NCI-H1048 (cell line): ENCODE data around the gene PLD4.

Source experiments
- DNase-seq: peaks from one replicate; lab custom pipeline; 2025; lab: John Stamatoyannopoulos, UW

Gene PLD4

GRCh38 chr14:104975481-104976197, 51.0 kb downstream of the PLD4 start:
- no peak for DNase-seq

GRCh38 chr14:104976198-104977007, 51.7 kb downstream of the PLD4 start:
- DNase-seq: peak; percentile 47

DNA sequence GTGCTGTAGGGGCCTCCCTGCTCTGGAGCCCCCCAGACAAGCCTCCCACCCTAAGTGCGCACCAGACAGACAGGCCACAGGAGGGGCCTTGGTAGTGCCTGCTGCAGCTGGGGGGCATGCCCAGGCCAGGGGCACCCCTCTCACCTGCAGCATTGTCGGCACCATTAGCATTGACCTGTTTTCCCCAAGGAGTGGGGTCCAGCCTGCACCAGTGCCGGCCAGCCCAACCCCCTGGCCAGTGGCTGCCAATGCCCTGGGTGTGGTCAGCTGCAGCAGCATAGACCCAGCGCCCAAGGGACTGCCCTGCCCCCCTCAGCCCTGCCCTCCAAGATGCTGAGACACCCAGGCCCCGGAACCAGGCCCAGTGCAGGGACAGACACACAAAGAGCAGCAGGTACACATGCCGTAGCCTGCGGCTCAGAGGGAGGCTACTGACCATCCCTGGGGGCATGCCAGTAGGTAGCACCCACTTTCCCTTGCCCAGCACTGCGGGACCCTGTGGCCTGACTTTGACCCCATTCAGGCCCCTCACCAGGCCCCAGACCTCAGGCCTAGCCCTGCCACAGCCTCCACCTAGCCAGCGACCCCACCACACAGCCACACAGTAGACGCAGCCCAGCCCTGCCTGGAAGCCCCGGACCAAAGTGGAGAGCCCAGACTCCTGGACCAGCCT, 52.5 kb downstream of the PLD4 start:
- no peak for DNase-seq

GRCh38 chr14:104977681-104978653, 53.3 kb downstream of the PLD4 start, which contains the start of gene AHNAK2:
Gene AHNAK2 (minus strand): TSS chr14:104978374. CDS start chr14:104978237, 137 bp downstream.
- peak; percentile 49 for DNase-seq

- DNase-seq: no peak
Observed at GRCh38 chr14:104978746-104979691, 54.3 kb downstream of the PLD4 start.

DNA sequence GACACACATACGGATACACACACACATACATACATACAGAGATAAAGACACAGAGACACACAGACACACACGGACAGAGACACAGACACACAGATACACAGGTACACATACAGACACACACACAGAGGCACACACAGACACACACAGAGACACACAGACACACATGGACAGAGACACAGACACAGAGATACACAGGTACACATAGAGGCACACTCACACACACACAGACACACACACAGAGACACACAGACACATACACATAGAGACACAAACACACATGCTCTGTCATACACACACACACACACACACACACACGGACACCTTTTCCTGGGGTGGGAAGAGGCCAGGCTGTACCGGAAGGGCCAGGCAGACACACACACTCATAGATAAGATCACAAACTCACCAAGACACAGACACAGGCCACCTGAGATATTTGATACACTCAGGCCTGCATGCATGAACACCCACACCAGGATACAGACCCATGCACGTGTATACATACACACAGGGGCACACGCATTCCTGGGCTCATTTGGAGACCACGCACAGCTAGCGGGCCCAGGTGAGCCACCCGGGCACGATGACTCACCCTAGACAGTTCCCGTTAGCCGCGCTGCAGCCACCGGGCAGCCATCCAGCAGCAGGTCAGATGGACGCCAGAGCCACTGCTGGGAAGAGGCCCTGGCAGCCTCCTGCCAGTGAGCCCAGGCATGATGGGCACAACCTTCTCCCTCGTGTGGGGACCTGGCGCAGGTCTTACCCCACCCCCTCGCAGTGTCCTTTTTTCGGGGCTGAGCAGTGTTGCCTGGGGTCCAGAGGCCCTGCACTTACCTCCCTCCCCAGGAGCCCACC, 55.3 kb downstream of the PLD4 start:
- DNase-seq: no peak

- no peak for DNase-seq
Observed at GRCh38 chr14:104980611-104981531, 56.2 kb downstream of the PLD4 start.

GRCh38 chr14:104981699-104982541, 57.2 kb downstream of the PLD4 start:
- DNase-seq: no peak

- no peak for DNase-seq
Observed at GRCh38 chr14:104982548-104983230, 58.0 kb downstream of the PLD4 start.
